ENCODE measurements around the gene MPPED1. TPM values are rescaled to one million over a fixed set of nuclear protein-coding genes. Genes with fewer than 3 reads are reported as not detected.
A peak's percentile ranks its signal among the peaks of the same experiment; 100 is the strongest.

The MPPED1 gene
- total and polyA plus RNA-seq, 2 of the 13 experiments (the other 11 are each of a cell fraction or from before 2014, with no cell fraction given) = 0.77 TPM; not detected in 1

- TF ChIP-seq RNF219 (CRISPR knock-in tag; IDR thresholded peaks at IDR 0.05) = no peak
- peak; percentile 47; the same call in 1 of the 2 replicates for TF ChIP-seq FOXO1 (CRISPR knock-in tag; IDR thresholded peaks at IDR 0.05)
- TF ChIP-seq FOXA1 (IDR thresholded peaks at IDR 0.05) = no peak
- TF ChIP-seq FOXA1 (CRISPR knock-in tag; IDR thresholded peaks at IDR 0.05) = peak; percentile 99
- TF ChIP-seq MXD4 (CRISPR knock-in tag; IDR thresholded peaks at IDR 0.05) = no peak
- no peak for TF ChIP-seq TBP (CRISPR knock-in tag; IDR thresholded peaks at IDR 0.05)
- no peak for TF ChIP-seq SNRNP70 (IDR thresholded peaks at IDR 0.05; ENCODE audit: low read depth, low read length)
- no peak for TF ChIP-seq PRDM15 (CRISPR knock-in tag; IDR thresholded peaks at IDR 0.05)
- TF ChIP-seq REXO4 (CRISPR knock-in tag; IDR thresholded peaks at IDR 0.05; ENCODE audit: borderline replicate concordance) = no peak
- no peak for TF ChIP-seq BCLAF1 (IDR thresholded peaks at IDR 0.05)
- no peak for TF ChIP-seq ZBTB43 (CRISPR knock-in tag; conservative IDR thresholded peaks at IDR 0.05)
- no peak for TF ChIP-seq ZNF496 (CRISPR knock-in tag; IDR thresholded peaks at IDR 0.05; ENCODE audit: insufficient replicate concordance)
- TF ChIP-seq SMAD3 (CRISPR knock-in tag; IDR thresholded peaks at IDR 0.05) = no peak
- TF ChIP-seq NFKB2 (CRISPR knock-in tag; IDR thresholded peaks at IDR 0.05; ENCODE audit: borderline replicate concordance) = no peak
- TF ChIP-seq ZNF34 (CRISPR knock-in tag; IDR thresholded peaks at IDR 0.05; ENCODE audit: borderline replicate concordance) = no peak
- TF ChIP-seq ZNF44 (CRISPR knock-in tag; IDR thresholded peaks at IDR 0.05) = 0 out of 2 replicates have a peak, but pooled peaks have one; percentile 45
- TF ChIP-seq NCOA5 (CRISPR knock-in tag; IDR thresholded peaks at IDR 0.05) = no peak
- no peak for TF ChIP-seq ZNF441 (CRISPR knock-in tag; IDR thresholded peaks at IDR 0.05; ENCODE audit: borderline replicate concordance)
- peak; percentile 46; the same call in 1 of the 2 replicates for TF ChIP-seq POGZ (CRISPR knock-in tag; IDR thresholded peaks at IDR 0.05)
- no peak for TF ChIP-seq DRAP1 (CRISPR knock-in tag; IDR thresholded peaks at IDR 0.05)
- 0 out of 2 replicates have a peak, but pooled peaks have one; percentile 44 for TF ChIP-seq MEIS2 (CRISPR knock-in tag; IDR thresholded peaks at IDR 0.05)
Observed at GRCh38 chr22:43396934-43397457, 14.8 kb upstream of the MPPED1 start (continued).
